Astrocyte of the spinal cord (primary cell): ENCODE data around the gene PER2.
"Not testable (repeated sequence)": the region's sequence is repeated elsewhere in the genome, so short reads cannot be mapped to it uniquely, and the experiment has no call there.

Source experiments
- DNase-seq: peaks from one replicate; pipeline ENCODE4 v3.0.0; 2011; ENCODE audit warnings: low read depth, low spot score
- H3K4me3 ChIP-seq: 2 replicates; pipeline ENCODE4 v1.5.1; 2011; ENCODE audit warnings: low read depth, mild to moderate bottlenecking, low read length, moderate library complexity
- CTCF ChIP-seq: IDR thresholded peaks from 2 replicates; pipeline ENCODE4 v1.5.1; 2012; ENCODE audit warnings: low read depth, mild to moderate bottlenecking, low read length, inconsistent platforms
- in situ Hi-C: cut with HindIII; loops from 2 replicates; pipeline ENCODE4 v1.10.0; 2017; ENCODE audit warnings: low sequenced_read_pairs

The PER2 gene

GRCh38 chr2:238272156-238272555 lies 16.3 kb downstream of the PER2 start:
- no peak overlapping the region for H3K4me3 ChIP-seq
- no peak for DNase-seq
- in situ Hi-C loops: no loop called here
- no peak for TF ChIP-seq CTCF

GRCh38 chr2:238271686-238272085 lies 16.7 kb downstream of the PER2 start:
- in situ Hi-C loops, H3K4me3 ChIP-seq, DNase-seq: not testable (repeated sequence)

GRCh38 chr2:238271061-238271554 lies 17.3 kb downstream of the PER2 start:
- in situ Hi-C loops: no loop called here
- TF ChIP-seq CTCF: no peak
- no peak for DNase-seq
- H3K4me3 ChIP-seq: no peak overlapping the region

GRCh38 chr2:238270606-238271005 lies 17.8 kb downstream of the PER2 start:
- DNase-seq: no peak
- no peak overlapping the region for H3K4me3 ChIP-seq
- TF ChIP-seq CTCF: no peak
- in situ Hi-C loops: no loop called here

GRCh38 chr2:238269741-238270140 lies 18.7 kb downstream of the PER2 start:
- in situ Hi-C loops: no loop called here
- TF ChIP-seq CTCF: no peak
- DNase-seq: no peak
- H3K4me3 ChIP-seq: no peak overlapping the region

GRCh38 chr2:238267884-238268680 lies 20.3 kb downstream of the PER2 start:
- no peak for DNase-seq
- no peak overlapping the region for H3K4me3 ChIP-seq
- in situ Hi-C loops: no loop called here
- TF ChIP-seq CTCF: no peak

- no peak for TF ChIP-seq CTCF
- no peak for DNase-seq
- no peak overlapping the region for H3K4me3 ChIP-seq
- in situ Hi-C loops: no loop called here
Observed at GRCh38 chr2:238267341-238267710, 21.1 kb downstream of the PER2 start.
